Activated CD4-positive, alpha-beta T cell treated with anti-CD3 and anti-CD28 coated beads, Interleukin-10, Interleukin-2, amounts not matched to agents 100 ng/mL and 50 ng/mL, durations not matched to agents 16 hours and 8 hours (primary cell): Measurements from ENCODE around the gene PRSS48.
"Not testable (repeated sequence)": the region's sequence is repeated elsewhere in the genome, so short reads cannot be mapped to it uniquely, and the experiment has no call there.

Source experiments
- DNase-seq: peaks from one replicate; pipeline ENCODE4 v3.0.0-alpha.2; 2020

The PRSS48 gene

DNA sequence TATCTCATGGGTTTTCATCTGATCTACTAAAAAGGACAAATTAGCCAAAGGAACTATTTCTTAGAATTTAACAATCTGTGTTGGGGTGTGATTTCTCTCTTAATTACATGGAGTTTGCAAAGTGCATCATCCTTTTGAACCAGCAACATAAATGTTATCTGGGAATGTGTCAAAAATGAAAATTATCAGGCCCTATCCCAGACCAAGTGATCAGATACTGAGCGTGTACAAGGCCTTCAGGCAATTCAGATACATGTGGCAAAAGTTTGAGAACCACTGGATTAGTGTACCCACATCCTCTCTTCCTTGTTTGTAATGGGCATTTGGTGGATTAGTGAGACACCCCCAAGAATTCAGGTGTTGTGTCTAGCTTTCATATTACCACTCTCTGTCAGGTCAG lies 44.6 kb downstream of the PRSS48 start:
- DNase-seq = no peak

DNA sequence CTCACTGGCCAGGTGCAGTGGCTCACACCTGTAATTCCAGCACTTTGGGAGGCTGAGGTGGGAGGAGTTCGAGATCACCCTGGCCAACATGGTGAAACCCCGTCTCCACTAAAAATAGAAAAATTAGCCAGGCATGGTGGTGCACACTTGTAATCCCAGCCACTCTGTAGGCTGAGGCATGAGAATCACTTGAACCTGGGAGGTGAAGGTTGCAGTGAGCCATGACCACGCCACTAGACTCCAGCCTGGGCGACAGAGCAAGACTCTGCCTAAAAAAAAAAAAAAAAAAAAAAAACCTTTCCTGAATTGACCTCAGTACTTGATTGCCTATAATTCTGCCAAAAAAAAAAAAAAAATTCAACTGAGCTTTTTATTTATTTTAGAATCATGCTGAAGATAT lies 45.2 kb downstream of the PRSS48 start:
- not testable (repeated sequence) for DNase-seq

DNA sequence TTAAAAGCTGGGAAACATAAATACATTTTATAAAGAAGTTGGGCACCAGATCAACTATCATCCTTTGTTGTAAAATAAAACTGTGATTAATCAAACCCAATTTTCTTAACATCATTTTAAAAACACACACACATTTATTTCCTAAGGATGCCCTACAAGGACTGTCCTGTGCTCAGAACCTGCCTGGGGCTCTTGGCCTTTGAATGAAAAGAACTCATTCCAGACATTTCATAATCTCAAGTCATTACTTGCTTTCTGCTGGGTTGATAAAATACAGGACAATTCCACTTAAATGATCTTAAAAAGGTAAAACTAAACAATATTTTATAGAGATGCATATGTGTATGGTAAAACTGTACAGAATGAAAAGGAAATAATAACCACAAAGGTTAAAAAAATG lies 45.6 kb downstream of the PRSS48 start:
- no peak for DNase-seq

DNA sequence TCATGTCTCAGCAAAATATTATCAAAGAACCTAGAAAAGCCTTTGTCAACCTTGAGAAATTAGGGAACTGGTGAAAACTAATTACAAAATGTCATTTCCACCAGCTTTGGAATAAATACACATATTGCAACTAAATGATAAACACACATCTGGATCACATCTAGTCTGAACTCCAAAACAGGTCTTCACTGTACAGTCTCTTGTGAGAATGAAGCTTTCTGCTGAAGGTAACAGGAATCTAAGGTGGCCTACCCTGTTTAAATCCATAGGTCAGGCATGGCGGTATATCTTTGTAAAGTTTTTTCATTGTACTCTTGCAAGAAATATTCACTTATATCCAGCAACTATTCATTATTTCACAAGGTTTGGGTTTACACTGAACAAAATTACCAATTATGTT lies 46.7 kb downstream of the PRSS48 start:
- DNase-seq = no peak

DNA sequence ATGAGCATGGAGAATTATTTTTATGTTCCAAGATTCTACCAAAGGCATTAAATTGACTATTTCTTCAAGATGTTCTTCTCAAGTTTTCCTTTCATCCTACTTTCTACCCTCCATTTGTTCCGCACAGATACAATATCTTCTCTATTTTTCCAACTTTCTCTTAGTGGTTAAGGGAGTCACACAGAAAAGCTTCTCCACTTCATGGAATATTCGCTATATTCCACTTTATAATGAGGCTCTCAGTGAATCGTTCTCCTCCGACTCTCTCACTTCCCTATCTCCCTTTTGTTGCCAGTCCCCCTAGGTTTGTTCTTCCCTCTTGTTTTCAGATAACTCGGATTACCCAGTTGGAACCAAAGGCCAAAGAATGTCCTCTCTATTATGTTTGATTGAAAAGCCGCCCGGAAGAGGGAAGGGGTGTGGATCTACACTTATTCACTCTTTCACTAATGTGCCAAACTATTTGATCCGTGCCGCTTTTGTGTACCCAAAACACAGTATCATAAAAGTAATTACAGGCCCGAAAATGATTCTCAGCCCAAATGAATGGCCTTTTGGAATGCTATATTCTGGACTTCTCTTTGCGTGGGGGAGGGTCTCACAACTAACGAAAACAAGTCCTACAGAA lies 47.3 kb downstream of the PRSS48 start:
- no peak for DNase-seq

DNA sequence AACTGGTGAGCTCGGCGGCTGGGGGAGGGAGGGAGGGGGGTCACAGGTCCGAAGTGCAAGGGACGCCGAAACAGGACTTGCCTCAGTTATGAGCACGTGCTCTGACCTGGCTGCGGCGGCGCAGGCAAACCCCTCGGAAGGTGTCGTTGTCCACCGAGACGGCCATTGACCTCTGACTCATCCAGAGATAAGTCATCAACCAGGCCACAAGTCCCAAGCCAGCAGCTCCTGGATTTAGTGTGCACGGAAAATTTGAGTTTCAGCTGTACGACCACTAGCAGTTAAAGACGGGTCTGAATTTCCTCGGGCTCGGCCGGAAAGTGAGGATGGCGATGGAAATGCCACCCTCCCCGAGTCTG lies 47.8 kb downstream of the PRSS48 start:
- peak; percentile 45 for DNase-seq

DNA sequence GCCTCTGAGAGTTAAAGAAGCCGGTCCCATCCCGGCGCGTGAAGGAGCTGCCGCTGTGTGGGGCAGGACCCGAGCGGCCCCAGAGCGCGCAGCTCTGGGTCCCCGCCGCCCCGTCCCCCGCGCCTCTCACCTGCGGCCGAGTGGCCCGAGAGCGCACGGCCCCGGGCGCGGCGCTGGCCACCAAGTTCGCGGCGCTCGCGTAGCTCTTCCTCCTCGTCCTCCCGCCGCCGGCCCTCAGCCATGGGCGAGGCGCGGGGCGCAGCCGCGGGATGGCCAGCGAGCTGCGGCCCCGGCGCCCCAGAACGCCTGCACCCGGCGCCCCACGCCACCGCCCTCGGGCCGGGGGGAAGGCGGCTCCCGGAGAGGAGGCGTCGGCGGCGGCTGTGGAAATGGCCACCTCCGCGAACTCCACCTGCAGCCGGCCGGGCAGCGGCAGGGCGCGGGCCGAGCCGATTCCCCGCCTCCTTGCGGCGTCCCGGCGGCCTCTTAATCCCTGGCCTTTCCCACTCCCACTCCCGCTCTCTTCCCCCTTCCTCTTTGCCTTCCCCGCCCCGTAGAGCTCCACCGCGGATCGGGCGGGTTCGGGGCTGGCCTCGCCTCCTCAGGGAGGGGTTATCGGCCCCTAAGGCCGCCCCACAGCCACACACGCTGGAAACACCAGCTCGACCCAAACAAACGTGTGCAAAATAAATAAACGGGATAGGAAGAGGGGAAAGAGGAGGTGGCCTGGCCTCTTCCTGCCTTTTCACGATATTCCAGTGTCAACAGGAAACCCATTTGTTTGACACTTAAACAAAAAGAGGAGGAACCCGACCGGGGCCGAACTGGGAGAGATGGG lies 48.4 kb downstream of the PRSS48 start, which contains the start of gene SH3D19:
TSS of gene SH3D19 (minus strand) at position 495 of the 838 bp plus-strand sequence. CDS start at position 242, 253 bp downstream.
- DNase-seq = no peak

DNA sequence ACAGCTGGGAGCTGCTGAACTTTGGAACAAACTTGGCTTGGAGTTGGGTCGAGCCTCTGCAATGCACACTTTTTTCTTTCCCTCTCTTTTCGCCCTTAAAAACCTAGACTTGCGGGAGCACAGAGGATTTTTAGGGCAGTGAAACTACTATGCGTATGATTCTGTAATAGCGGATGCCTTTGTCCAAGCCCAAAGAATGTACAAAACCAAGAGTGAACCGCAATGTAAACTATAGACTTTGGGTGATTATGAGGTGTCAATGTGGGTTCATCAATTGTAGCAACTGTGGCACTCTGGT lies 48.9 kb downstream of the PRSS48 start:
- DNase-seq = no peak

DNA sequence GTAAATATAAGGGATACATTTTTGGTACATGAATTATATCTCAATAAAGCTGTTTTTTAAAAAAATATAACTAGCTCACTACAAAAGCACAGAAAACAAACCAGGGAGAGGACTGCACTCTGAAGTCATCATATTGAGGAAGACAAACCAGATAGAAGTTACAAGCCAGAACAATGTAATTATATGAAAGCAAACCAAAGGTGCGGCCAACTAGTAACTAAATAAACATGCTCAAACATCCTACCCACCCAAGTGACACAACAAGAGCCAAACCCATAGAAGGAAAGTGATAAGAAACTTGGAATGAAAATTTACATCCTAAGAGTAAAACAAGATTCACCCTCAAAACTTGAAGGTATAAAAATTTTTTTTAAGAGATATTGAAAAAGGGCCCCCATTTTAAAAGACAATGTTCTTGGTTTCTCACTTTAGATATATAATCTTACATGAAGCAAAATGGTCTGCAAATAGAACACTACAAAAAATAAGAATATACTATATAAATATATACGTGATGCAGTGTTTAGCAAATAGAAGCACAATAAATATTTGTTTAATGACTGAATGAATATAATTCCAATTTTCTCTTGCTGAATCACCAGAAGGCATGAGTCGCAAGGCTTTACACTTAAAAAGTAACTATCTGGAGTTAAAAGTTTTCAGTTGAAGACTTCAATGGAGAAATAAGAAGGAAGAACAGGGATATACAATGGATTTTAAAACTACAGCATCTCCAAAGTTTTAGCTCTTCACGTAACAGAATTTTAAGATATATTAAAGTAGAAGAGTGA lies 52.5 kb downstream of the PRSS48 start:
- no peak for DNase-seq

DNA sequence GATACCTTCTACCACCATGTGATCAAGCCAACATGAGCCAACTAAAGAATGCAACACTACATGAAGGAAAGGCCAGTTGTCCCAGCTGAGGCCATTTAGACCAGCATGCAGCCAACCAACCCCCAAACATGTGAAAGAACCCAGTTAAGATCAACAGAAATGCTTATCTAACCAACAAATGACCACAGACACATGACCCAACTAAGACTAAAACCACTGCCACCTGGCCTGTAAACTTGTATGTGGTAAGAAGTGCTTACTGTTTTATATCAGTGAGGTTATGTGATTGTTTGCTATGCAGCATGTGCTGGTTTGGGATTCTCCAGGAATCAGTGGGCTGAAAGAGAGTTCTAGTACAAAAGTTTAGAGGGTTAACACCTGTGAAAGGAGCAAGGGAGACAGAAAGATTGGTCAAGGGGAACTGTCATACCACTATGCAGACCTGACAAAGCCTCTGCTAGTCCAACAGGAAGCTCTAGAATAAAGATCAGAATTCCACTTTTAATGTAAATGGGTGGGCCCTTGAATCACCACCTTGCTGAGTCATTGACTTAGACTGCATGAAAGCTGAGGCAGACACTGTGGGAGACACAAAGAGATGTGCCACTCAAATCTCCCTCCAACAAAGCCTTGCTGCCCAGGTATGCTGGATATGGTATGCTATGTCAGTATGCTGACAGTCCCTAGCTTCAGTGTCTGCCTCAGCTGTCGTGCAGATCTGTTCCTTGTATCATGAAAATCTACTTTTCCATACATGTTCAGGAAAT lies 54.5 kb downstream of the PRSS48 start:
- DNase-seq = no peak

DNA sequence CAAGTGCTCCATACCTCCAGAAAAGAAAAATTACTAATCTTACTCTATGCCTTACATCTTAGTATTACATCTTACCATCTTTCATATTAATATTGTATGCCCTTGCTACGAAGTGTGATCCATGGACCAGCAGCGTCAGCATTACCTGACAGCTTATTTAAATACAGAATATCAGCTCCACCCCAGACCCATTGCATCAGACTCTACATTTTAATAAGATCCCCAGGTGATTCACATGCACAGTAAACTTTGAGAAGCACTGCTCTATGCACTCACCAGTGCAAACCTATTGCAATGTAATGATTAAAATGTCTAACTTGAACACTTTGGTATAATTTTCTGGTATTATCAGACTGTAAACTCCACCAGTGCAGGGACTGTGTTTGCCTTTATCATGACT lies 62.5 kb downstream of the PRSS48 start:
- DNase-seq = no peak

DNA sequence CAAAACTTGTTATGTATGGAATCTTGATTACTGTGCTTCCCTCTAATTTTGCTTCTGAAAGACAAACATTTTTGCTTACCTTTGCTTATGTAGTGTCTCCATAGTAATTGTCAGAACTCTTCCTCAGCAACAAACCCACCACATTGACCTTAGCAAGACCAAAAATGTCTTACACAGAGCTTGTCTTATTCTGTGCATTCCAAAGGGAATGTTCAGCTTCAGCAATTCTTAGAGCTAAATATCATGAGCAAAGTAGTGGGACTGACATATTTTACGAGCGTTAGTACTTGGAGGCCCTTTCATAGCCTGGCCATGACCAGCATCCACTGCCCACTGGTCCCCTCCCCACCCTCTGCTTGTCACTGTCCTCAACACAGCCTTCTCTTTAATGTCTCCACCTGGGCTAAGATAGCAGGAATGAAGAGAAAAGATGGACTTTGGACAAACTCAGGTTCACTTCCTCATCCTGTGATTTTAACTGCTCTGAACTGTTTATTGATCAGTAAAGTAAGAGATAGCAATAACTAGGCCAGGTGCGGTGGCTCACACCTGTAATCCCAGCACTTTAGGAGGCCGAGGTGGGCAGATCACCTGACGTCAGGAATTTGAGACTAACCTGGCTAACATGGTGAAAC lies 63.9 kb downstream of the PRSS48 start:
- no peak for DNase-seq
